HG03457 (cell line): ENCODE data around the gene MAGI1.
"Not testable (repeated sequence)": the region's sequence is repeated elsewhere in the genome, so short reads cannot be mapped to it uniquely, and the experiment has no call there.

Source experiments
- ATAC-seq: cut with Tn5 transposase; IDR thresholded peaks from one replicate; pipeline ENCODE4 v1.9.1; 2021; ENCODE audit warnings: moderate number of reproducible peaks; ENCODE audit not compliant: unreplicated experiment

MAGI1 gene

DNA sequence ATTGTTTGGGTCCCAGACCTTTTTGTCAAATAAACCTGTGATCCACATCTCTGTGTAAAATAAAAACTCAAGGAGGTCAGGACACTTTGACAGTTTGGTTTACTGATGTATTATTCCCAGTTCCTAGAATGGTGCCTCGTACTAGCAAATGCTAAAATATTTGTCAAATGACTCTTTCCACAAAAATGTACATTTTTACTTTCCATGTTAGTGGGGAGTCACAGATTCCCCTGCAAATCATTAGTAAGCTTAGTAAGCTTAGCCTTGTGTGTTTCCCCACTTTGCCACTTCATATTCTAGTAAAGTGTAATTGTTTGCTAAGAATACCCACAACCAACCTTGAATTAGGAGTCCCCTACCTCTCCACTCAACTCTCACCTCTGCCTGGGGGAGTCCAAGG, 2.4 kb upstream of the MAGI1 start:
- ATAC-seq = no peak

DNA sequence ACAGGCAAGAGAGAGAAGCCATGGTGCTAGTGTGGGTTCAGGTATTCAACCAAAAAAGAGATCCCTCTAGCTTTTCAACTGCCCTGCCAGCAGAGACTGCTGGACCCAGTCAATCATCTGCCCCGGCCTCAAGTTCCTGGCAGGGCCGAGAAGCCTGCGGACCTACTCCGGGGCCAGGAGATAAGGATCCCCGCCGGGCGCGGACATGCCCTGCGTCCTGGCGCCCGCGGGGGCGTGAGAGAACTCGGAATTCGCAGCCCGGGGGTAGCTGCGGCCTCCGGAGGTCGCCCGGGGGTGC, 821 bp upstream of the MAGI1 start:
- ATAC-seq = no peak

DNA sequence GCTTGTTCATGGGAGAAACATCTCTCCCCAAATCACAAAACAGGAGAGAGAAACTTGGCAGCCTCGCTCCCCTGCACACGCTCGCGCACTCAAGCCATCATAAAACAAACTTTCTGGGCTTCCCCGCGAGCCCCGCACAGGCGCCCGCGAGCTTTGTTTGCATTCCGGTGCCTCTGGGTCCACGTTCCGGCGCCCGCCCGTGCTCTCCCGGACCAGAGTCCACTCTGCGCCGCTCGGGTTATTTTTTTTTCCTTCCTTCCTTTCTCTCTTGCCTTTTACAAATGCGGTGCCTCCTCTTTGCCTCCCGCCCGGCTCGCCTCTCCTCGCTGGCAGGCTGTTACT, 363 bp downstream of the MAGI1 start:
- ATAC-seq = peak; percentile 17

DNA sequence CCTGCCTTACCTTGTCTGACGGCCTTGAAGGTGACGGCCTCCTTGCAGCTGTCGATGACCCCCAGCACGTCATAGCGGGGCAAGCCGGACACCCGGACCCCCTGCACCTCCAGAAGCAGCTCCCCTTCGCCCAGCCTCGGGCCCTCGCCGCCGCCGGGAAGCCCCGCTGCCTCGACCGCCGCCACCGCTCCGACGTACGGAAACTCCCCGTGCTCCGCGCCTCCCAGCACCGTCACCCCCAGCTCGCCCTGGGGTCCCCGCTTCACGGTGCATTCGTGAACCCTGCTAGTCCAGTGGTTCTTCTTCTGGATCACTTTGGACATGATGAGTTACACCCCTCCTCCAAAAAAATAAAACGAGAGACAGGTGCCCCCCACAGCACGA, 740 bp downstream of the MAGI1 start:
- no peak for ATAC-seq

DNA sequence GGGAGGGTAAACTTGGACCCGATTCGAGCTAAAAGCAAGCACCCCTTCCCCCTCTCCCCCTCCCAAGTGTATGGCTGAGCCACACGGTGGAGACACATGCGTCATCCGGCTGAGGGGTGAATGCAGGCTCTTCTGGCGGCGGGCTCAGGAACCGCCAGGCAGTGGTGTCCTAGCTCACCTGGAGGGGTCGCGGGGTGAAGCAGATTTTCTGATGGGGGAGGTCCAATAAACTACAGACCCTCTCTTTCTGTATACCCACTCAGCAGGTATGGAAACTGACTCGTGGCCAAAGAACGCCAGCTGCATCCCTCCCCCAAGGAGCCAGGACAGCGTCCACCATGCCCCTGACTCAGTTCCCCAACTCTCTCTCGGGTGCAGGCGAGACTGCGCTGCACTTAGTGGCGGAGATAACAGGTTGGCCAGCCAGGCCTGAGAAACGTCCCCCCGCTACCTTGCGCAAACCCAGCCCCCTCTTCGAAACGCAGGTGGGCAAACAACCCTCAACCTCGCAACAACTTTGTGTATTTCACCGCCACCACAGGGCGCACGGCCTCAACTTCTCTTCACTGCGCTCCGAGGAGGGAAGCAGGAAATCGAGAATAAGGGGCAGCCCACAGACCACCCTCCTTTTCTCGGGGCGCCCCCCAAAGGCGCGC, 1.3 kb downstream of the MAGI1 start:
- no peak for ATAC-seq

DNA sequence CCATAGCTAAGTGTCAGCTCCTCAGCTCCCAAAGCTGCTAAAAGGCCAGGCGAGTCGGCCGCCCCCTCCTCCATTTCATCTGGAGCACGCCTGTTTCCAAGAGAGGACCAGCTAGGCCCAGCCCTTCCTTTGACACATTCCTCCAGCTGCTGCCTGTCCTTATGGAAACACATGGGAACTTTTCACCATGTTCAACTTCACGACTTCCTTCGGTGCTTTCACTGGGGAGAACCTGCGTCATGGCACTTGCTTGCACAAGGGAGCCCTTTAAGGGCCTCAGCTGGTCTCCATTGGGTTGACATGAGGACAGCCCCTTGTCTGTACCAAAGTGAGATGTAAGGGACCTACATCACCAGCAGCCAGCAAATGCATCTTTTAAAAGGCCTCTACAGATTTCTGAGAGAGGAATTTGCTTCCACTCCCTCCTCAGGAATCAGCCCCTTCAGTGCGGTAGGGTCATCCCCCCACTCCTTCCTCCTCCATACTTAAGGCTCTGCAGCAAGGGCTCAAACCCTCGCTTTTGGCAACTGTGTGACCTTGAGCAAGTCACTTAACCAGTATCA, 2.1 kb downstream of the MAGI1 start:
- no peak for ATAC-seq

- no peak for ATAC-seq
These were observed 2.8 kb downstream of the MAGI1 start for GRCh38 chr3:66035763-66036477.

DNA sequence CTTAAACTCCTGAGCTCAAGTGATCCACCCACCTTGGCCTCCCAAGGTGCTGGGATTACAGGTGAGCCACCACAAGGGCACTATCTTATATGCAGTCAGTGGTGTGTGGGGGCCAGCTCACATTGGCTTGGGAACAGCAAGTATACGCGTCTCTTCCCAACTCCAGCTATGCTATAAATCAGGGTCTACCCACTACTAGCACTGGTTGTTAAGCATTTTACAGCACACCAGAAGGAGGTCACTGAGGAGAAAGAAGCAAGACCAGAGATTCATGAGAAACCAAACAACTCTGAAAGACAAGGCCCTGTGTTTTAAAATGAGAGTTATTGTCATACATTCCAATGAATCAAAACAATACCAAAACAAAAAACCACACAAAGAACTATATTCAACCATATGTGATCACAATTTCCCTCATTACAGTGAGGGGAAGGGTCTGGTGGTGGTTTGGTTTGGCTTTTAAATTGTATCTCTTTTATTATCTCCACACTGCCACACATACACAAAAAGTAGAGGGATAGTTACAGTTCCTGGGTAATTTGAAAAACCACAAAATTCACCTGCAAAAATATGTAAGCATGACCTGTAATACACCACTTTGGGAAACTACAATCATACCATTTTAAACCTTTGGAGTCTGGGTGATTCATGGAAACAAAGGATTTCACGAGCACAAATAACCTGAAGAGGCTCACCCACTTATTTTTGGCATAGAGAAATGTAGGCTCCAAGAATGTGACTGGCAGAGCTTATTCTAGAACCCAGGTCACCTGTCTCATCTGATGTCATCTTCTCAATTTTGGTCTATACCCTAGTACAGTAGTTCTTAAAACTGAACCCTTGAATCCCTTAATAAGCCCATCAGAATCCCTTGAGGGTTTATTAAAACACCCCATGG, 5.2 kb downstream of the MAGI1 start:
- no peak for ATAC-seq

GRCh38 chr3:66031102-66031698, 7.5 kb downstream of the MAGI1 start:
- no peak for ATAC-seq

- ATAC-seq = no peak
These were observed 9.3 kb downstream of the MAGI1 start for GRCh38 chr3:66029443-66029842.

- no peak for ATAC-seq
These were observed 9.7 kb downstream of the MAGI1 start for GRCh38 chr3:66029014-66029413.

DNA sequence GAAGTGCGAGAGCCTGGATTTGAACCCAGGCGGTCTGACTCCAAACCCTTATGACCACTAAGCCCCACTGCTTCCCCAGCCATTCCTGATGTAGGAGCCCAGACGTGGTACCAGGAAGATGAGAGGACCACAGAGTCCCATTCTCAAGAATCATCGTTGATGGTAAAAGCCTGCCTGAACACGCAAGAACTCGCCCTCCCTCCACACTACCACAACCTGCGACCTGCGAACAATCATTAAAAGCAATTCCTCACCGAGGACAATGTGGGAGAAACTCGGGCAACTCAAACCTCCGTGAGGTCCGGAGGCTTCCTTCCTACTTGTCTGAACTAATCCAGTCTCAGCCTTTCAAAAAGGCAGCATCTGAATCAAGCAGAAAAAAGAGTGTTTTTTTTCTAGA, 10.3 kb downstream of the MAGI1 start:
- no peak for ATAC-seq

DNA sequence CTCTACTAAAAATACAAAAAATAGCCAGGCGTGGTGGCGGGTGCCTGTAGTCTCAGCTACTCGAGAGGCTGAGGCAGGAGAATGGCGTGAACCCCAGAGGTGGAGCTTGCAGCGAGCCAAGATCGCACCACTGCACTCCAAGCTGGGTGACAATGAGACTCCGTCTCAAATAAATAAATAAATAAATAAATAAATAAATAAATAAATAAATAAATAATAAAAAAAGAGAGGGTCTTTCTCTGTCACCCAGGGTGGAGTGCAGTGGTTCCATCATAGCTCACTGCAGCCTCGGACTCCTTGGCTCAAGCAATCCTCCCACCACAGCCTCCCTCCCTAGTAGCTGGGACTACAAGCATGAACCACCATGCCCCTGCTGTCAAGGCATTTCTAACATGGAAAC, 11.6 kb downstream of the MAGI1 start:
- ATAC-seq = not testable (repeated sequence)

GRCh38 chr3:66023738-66024385, 14.9 kb downstream of the MAGI1 start:
- no peak for ATAC-seq

- ATAC-seq = no peak
These were observed 15.5 kb downstream of the MAGI1 start for GRCh38 chr3:66023229-66023628.

DNA sequence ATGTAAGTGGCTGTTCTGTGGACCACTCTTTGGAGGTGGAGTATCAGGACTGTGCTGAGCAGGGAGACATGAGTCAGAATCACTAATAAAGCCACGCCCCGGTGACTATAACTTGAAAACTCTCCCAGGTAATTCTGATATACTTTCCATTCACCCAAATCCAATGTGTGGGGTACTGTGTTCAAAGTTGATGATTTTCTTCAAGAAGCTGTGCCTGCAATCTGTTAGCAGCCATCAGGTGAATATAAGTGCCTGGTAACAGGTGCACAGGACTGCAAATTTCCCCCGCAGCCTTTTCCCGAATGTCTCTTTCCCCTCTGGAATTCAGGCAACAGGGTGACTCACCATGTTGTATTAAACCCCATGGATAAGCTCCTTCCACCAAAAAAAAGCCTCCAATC, 17.0 kb downstream of the MAGI1 start:
- no peak for ATAC-seq

- ATAC-seq = no peak
These were observed 18.8 kb downstream of the MAGI1 start for GRCh38 chr3:66019896-66020295.

DNA sequence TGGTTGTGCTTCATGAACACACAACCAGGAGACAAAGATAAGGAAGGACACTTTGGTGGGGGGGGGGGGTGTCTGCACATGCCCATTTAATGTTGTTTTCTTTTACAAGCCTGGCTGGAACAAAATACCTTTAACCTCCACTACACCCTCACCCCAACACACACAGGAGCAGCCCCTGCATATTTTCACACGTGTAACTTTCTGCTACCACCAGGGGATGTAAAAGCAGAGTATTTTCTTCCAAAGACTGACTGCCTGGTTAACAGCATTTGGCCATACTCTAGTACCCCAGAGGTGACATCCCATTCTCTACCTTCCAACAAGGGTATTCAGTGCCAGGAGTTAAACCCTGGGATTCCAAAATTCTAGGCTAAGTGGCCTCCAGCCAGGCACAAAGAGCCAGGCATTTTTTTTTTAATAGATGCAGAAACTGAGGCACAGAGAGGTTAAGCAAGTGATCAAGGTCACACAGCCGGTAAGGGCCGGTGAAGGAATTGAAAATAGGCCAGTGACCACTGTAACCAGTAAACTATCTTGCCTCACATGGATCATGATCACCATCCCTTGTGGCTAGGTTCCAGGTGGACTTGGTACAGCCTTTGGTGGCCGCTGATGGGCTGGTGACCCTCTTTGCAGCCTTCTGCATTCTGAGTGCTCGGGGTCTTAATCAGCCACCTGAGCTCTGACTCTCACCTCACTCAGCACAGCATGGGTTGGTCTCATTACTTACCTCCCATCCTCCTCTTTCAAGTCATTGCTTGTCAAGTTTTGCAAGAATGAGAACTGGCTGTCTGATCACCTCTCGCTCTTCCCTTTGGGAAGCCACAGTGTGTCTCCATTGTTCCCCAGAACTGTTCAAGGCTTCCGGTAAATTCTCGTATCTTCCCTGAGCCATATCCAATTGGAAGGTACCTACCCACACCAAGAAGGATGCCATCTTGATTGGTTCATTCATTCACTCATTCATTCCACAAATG, 20.4 kb downstream of the MAGI1 start:
- ATAC-seq = no peak

- no peak for ATAC-seq
These were observed 21.1 kb downstream of the MAGI1 start for GRCh38 chr3:66017591-66017990.

DNA sequence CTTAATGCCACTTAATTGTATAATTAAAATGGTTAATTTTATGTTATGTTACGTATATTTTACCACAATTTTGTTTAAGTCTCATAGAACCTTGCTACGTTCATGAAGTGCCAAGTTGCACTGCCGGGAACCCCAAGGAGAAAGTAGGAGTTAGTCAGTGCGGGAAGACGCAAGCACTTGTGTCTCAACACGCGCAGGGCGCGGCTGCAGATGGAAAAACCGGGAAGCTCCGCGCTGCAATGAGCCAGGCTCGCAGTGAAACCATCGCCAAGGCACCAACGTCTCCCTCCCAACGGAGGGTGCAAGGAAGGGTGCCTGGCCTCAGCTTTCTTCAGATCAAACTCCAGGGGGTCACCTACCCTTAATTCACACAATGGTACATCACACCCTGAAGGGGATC, 21.6 kb downstream of the MAGI1 start:
- no peak for ATAC-seq
